OCI-M2 (cell line): ENCODE results near the gene SRSF8.
A peak's percentile ranks its signal among the peaks of the same experiment; 100 is the strongest.
"Not testable (repeated sequence)": the region's sequence is repeated elsewhere in the genome, so short reads cannot be mapped to it uniquely, and the experiment has no call there.

Experiments used
- DNase-seq: peaks from one replicate; lab custom pipeline; 2025; ENCODE audit not compliant: unreplicated experiment; lab: John Stamatoyannopoulos, UW

Gene SRSF8

GRCh38 chr11:95066716-95067038 is at the start of gene SRSF8:
Gene SRSF8, plus strand, starts transcription at chr11:95066919. Its CDS starts 308 bp downstream, at chr11:95067227.
- no peak for DNase-seq

GRCh38 chr11:95021468-95021867 is 45.3 kb upstream of the SRSF8 start:
- DNase-seq, result not testable (repeated sequence)

- no peak for DNase-seq
These were observed 41.8 kb upstream of the SRSF8 start, which contains the start of gene KDM4E for GRCh38 chr11:95024958-95025357. Gene KDM4E, plus strand, starts transcription at chr11:95025258. Its CDS starts 300 bp downstream, at chr11:95025558.

GRCh38 chr11:95025594-95025993 is 41.1 kb upstream of the SRSF8 start:
- not testable (repeated sequence) for DNase-seq

GRCh38 chr11:95028357-95028756 is 38.4 kb upstream of the SRSF8 start:
- no peak for DNase-seq

GRCh38 chr11:95033051-95033450 is 33.7 kb upstream of the SRSF8 start:
- no peak for DNase-seq

- DNase-seq, result no peak
These were observed 31.4 kb upstream of the SRSF8 start for GRCh38 chr11:95035316-95035715.

GRCh38 chr11:95037356-95038035 is 29.2 kb upstream of the SRSF8 start:
- DNase-seq, result peak; percentile 21

- no peak for DNase-seq
These were observed 24.5 kb upstream of the SRSF8 start for GRCh38 chr11:95042239-95042638.

GRCh38 chr11:95042906-95043305 is 23.8 kb upstream of the SRSF8 start:
- no peak for DNase-seq

GRCh38 chr11:95044010-95044409 is 22.7 kb upstream of the SRSF8 start:
- DNase-seq, result no peak

GRCh38 chr11:95045812-95046211 is 20.9 kb upstream of the SRSF8 start:
- DNase-seq, result no peak

GRCh38 chr11:95049122-95049521 is 17.6 kb upstream of the SRSF8 start, which contains the start of gene KDM4F:
Gene KDM4F, plus strand, starts transcription at chr11:95049422.
- DNase-seq, result not testable (repeated sequence)

- DNase-seq, result no peak
These were observed 16.0 kb upstream of the SRSF8 start for GRCh38 chr11:95050595-95051202.

GRCh38 chr11:95054356-95054755 is 12.4 kb upstream of the SRSF8 start:
- no peak for DNase-seq

- DNase-seq, result no peak
These were observed 11.3 kb upstream of the SRSF8 start for GRCh38 chr11:95055283-95055897.

- no peak for DNase-seq
These were observed 8.8 kb upstream of the SRSF8 start for GRCh38 chr11:95057959-95058358.

- DNase-seq, result no peak
These were observed 8.1 kb upstream of the SRSF8 start for GRCh38 chr11:95058621-95059020.

- DNase-seq, result no peak
These were observed 7.7 kb upstream of the SRSF8 start for GRCh38 chr11:95059046-95059445.

GRCh38 chr11:95065336-95065735 is 1.4 kb upstream of the SRSF8 start:
- DNase-seq, result no peak

GRCh38 chr11:95067039-95067840 is 521 bp downstream of the SRSF8 start:
- no peak for DNase-seq

- no peak for DNase-seq
These were observed 1.1 kb downstream of the SRSF8 start for GRCh38 chr11:95067841-95068219.
